ENCODE data around the gene SOX6.

The SOX6 gene

GRCh38 chr11:16088774-16089173 lies 267.6 kb downstream of the SOX6 start:
- H3K9ac ChIP-seq (ENCODE audit: low read length): no peak overlapping the region
- no peak overlapping the region for H3K4me2 ChIP-seq (ENCODE audit: low read length)
- H3K9me3 ChIP-seq (ENCODE audit: low read length): no peaks in the 10 kb centered on the region
- no peak overlapping the region for H3K4me3 ChIP-seq (ENCODE audit: low read depth, low read length, poor library complexity, severe bottlenecking)
- H3K36me3 ChIP-seq (ENCODE audit: insufficient read depth, low read length): no peaks in the 10 kb centered on the region
- no peaks in the 10 kb centered on the region for H4K20me1 ChIP-seq (ENCODE audit: insufficient read depth, low read length)
- H3K27me3 ChIP-seq (ENCODE audit: insufficient read depth, low read length): no peaks in the 10 kb centered on the region
- H3K9me2 ChIP-seq (ENCODE audit: low read depth, low read length): no peaks in the 10 kb centered on the region
- no peak for TF ChIP-seq EZH2 (IDR thresholded peaks at IDR 0.05; ENCODE audit: borderline replicate concordance, low read length)
- TF ChIP-seq, protein P1, sequence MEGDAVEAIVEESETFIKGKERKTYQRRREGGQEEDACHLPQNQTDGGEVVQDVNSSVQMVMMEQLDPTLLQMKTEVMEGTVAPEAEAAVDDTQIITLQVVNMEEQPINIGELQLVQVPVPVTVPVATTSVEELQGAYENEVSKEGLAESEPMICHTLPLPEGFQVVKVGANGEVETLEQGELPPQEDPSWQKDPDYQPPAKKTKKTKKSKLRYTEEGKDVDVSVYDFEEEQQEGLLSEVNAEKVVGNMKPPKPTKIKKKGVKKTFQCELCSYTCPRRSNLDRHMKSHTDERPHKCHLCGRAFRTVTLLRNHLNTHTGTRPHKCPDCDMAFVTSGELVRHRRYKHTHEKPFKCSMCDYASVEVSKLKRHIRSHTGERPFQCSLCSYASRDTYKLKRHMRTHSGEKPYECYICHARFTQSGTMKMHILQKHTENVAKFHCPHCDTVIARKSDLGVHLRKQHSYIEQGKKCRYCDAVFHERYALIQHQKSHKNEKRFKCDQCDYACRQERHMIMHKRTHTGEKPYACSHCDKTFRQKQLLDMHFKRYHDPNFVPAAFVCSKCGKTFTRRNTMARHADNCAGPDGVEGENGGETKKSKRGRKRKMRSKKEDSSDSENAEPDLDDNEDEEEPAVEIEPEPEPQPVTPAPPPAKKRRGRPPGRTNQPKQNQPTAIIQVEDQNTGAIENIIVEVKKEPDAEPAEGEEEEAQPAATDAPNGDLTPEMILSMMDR (IDR thresholded peaks at IDR 0.05; ENCODE audit: low read length): no peak
- H3K4me1 ChIP-seq (ENCODE audit: insufficient read depth, low read length, severe bottlenecking): no peaks in the 10 kb centered on the region
- H3F3A ChIP-seq (ENCODE audit: insufficient read depth, low read length): no peaks in the 10 kb centered on the region
- no peak overlapping the region for H2AFZ ChIP-seq (ENCODE audit: low read length)
- no peak overlapping the region for H3K27ac ChIP-seq (ENCODE audit: low read depth, low read length, poor library complexity, severe bottlenecking)
- H3K79me2 ChIP-seq (ENCODE audit: insufficient read depth, low read length): no peaks in the 10 kb centered on the region

GRCh38 chr11:16087886-16088285 lies 268.5 kb downstream of the SOX6 start:
- Histone ChIP-seq H3K27me3 (ENCODE audit: insufficient read depth, low read length) (no peaks in the 10 kb centered on the region), H3K9me3 (ENCODE audit: low read length) (no peaks in the 10 kb centered on the region), H3K79me2 (ENCODE audit: insufficient read depth, low read length) (no peaks in the 10 kb centered on the region), H3K27ac (ENCODE audit: low read depth, low read length, poor library complexity, severe bottlenecking) (no peak overlapping the region), H3K9me2 (ENCODE audit: low read depth, low read length) (no peaks in the 10 kb centered on the region), H3K36me3 (ENCODE audit: insufficient read depth, low read length) (no peaks in the 10 kb centered on the region), H3K9ac (ENCODE audit: low read length) (no peak overlapping the region), H3K4me2 (ENCODE audit: low read length) (no peak overlapping the region), H3K4me3 (ENCODE audit: low read depth, low read length, poor library complexity, severe bottlenecking) (no peak overlapping the region), H3K4me1 (ENCODE audit: insufficient read depth, low read length, severe bottlenecking) (no peaks in the 10 kb centered on the region), H4K20me1 (ENCODE audit: insufficient read depth, low read length) (no peaks in the 10 kb centered on the region), H2AFZ (ENCODE audit: low read length) (no peak overlapping the region), H3F3A (ENCODE audit: insufficient read depth, low read length) (no peaks in the 10 kb centered on the region)
- TF ChIP-seq EZH2 (IDR thresholded peaks at IDR 0.05; ENCODE audit: borderline replicate concordance, low read length): no peak
- TF ChIP-seq, protein P1 (IDR thresholded peaks at IDR 0.05; ENCODE audit: low read length): no peak

- Histone ChIP-seq H3K27ac (ENCODE audit: low read depth, low read length, poor library complexity, severe bottlenecking) (no peak overlapping the region), H3K9me2 (ENCODE audit: low read depth, low read length) (no peaks in the 10 kb centered on the region), H3K9ac (ENCODE audit: low read length) (no peak overlapping the region), H2AFZ (ENCODE audit: low read length) (no peak overlapping the region), H3K4me3 (ENCODE audit: low read depth, low read length, poor library complexity, severe bottlenecking) (no peak overlapping the region), H3F3A (ENCODE audit: insufficient read depth, low read length) (no peaks in the 10 kb centered on the region), H3K36me3 (ENCODE audit: insufficient read depth, low read length) (no peaks in the 10 kb centered on the region), H3K9me3 (ENCODE audit: low read length) (no peaks in the 10 kb centered on the region), H3K4me2 (ENCODE audit: low read length) (no peak overlapping the region), H3K27me3 (ENCODE audit: insufficient read depth, low read length) (no peaks in the 10 kb centered on the region), H3K79me2 (ENCODE audit: insufficient read depth, low read length) (no peaks in the 10 kb centered on the region), H4K20me1 (ENCODE audit: insufficient read depth, low read length) (no peaks in the 10 kb centered on the region), H3K4me1 (ENCODE audit: insufficient read depth, low read length, severe bottlenecking) (no peaks in the 10 kb centered on the region)
- no peak for TF ChIP-seq EZH2 (IDR thresholded peaks at IDR 0.05; ENCODE audit: borderline replicate concordance, low read length)
- TF ChIP-seq, protein P1 (IDR thresholded peaks at IDR 0.05; ENCODE audit: low read length): no peak
Observed at GRCh38 chr11:16086229-16086819, 270.0 kb downstream of the SOX6 start.
